GM12892 (cell line): ENCODE data around the gene MYOCOS.

Source experiments
- POLR2A ChIP-seq: IDR thresholded peaks from 2 replicates; pipeline ENCODE4 v1.6.1; 2011; ENCODE audit warnings: low read depth, low read length, control low read depth
- POLR2AphosphoS5 ChIP-seq: IDR thresholded peaks from 2 replicates; pipeline ENCODE4 v1.6.1; 2011; ENCODE audit warnings: low read depth, low read length, control low read depth

GRCh38 chr1:171668372-171668771 lies 46.3 kb downstream of the MYOCOS start:
- TF ChIP-seq POLR2A (no peak), POLR2AphosphoS5 (no peak)
